Prostate gland (tissue), 2 donors: Measurements from ENCODE around the gene CPLX1. TPM values are rescaled to one million over a fixed set of nuclear protein-coding genes. Genes with fewer than 3 reads are reported as not detected.
"Not testable (repeated sequence)": the region's sequence is repeated elsewhere in the genome, so short reads cannot be mapped to it uniquely, and the experiment has no call there.

Source experiments
- DNase-seq: peaks from one replicate; pipeline ENCODE4 v3.0.0-alpha.2; 2019; ENCODE audit warnings: low spot score
- H3K27ac ChIP-seq, 2 donors: fragments of 200-600 bp; sonication (generic); 2 replicates each; pipeline ENCODE4 v1.5.1; 2017 to 2019
- H3K27me3 ChIP-seq: fragments of 200-600 bp; sonication (generic); replicated peaks from 2 replicates; pipeline ENCODE4 v1.5.1; 2019; ENCODE audit not compliant: insufficient read depth
- H3K36me3 ChIP-seq, 2 donors: fragments of 200-600 bp; sonication (generic); 1 replicate in 1 of 2; 2 replicates in 1 of 2; pipeline versions ENCODE4 v1.5.1 to v1.8.1; 2017 to 2019
- H3K4me1 ChIP-seq: fragments of 200-600 bp; sonication (generic); replicated peaks from 2 replicates; pipeline ENCODE4 v1.5.1; 2019
- H3K4me3 ChIP-seq, 2 donors: fragments of 200-600 bp; sonication (generic); 2 replicates each; pipeline ENCODE4 v1.5.1; 2017 to 2019
- H3K9me3 ChIP-seq: fragments of 200-600 bp; sonication (generic); 2 replicates; pipeline ENCODE4 v1.5.1; 2017
- POLR2A ChIP-seq: fragments of 450-650 bp; IDR thresholded peaks from one replicate; pipeline ENCODE4 v1.6.1; 2016; ENCODE audit warnings: antibody characterized with exemption, mild to moderate bottlenecking
- POLR2AphosphoS5 ChIP-seq: sonication (generic); formaldehyde crosslinking; IDR thresholded peaks from one replicate; pipeline ENCODE4 v1.6.1; 2017; ENCODE audit warnings: antibody characterized with exemption
- WGBS: methylation state at CpG from one replicate; pipeline ENCODE4 v1.1.5; 2018; 5-methylcytosine and 5-hydroxymethylcytosine counted together
- intact Hi-C: fragments of 100-400 bp; cut with DNase I; formaldehyde crosslinking; loops from one replicate; pipeline ENCODE4 v1.14.2; 2022
- total RNA-seq, 2 donors: library from RNA; depleted of rRNA; stranded (reverse); fragments of >200 nt; gene quantifications; one replicate each; pipeline ENCODE4 v1.1.0, GENCODE V29; 2016
- TF ChIP-seq, protein P1 (sequence below), 4 experiments: fragments of 200-600 bp in 2 of 4; fragments of 450-650 bp in 2 of 4; sonication (generic) in 2 of 4; IDR thresholded peaks; 1 replicate in 3 of 4; 2 replicates in 1 of 4; pipeline ENCODE4 v1.5.1; 2016 to 2019; ENCODE audit warnings: antibody characterized with exemption in 4 of 4, mild to moderate bottlenecking in 2 of 4, moderate library complexity in 2 of 4

The CPLX1 gene
- total RNA-seq, 2 donors from 2014 or later: 2.5 to 4.4 TPM

GRCh38 chr4:754221-755120 lies 71.5 kb downstream of the CPLX1 start:
- intact Hi-C loops: no loop called here
- Histone ChIP-seq H3K27ac (no peak overlapping the region), H3K4me1 (no peaks in the 10 kb centered on the region), H3K9me3 (no peaks in the 10 kb centered on the region), H3K36me3 (no peaks in the 10 kb centered on the region), H3K4me3 (no peak overlapping the region), H3K27me3 (no peaks in the 10 kb centered on the region)
- DNase-seq: no peak
- TF ChIP-seq POLR2A: no peak
- TF ChIP-seq, protein P1, sequence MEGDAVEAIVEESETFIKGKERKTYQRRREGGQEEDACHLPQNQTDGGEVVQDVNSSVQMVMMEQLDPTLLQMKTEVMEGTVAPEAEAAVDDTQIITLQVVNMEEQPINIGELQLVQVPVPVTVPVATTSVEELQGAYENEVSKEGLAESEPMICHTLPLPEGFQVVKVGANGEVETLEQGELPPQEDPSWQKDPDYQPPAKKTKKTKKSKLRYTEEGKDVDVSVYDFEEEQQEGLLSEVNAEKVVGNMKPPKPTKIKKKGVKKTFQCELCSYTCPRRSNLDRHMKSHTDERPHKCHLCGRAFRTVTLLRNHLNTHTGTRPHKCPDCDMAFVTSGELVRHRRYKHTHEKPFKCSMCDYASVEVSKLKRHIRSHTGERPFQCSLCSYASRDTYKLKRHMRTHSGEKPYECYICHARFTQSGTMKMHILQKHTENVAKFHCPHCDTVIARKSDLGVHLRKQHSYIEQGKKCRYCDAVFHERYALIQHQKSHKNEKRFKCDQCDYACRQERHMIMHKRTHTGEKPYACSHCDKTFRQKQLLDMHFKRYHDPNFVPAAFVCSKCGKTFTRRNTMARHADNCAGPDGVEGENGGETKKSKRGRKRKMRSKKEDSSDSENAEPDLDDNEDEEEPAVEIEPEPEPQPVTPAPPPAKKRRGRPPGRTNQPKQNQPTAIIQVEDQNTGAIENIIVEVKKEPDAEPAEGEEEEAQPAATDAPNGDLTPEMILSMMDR (IDR thresholded peaks at IDR 0.05): no peak
- no peak for TF ChIP-seq POLR2AphosphoS5
- WGBS: 91% methylated on average over 26 of the region's 32 CpGs

GRCh38 chr4:753186-753585 lies 72.7 kb downstream of the CPLX1 start:
- H3K9me3 ChIP-seq, H3K27ac ChIP-seq, H3K4me1 ChIP-seq, H3K4me3 ChIP-seq, intact Hi-C loops, DNase-seq, H3K36me3 ChIP-seq, H3K27me3 ChIP-seq: not testable (repeated sequence)
- 99% methylated on average over 13 of the region's 13 CpGs for WGBS

- H3K4me3 ChIP-seq: no peak overlapping the region
- intact Hi-C loops: no loop called here
- H3K9me3 ChIP-seq: no peaks in the 10 kb centered on the region
- 94% methylated on average over 25 of the region's 25 CpGs for WGBS
- TF ChIP-seq POLR2A (no peak), POLR2AphosphoS5 (no peak)
- TF ChIP-seq, protein P1 (IDR thresholded peaks at IDR 0.05): no peak
- no peaks in the 10 kb centered on the region for H3K27me3 ChIP-seq
- no peaks in the 10 kb centered on the region for H3K4me1 ChIP-seq
- no peaks in the 10 kb centered on the region for H3K36me3 ChIP-seq
- no peak for DNase-seq
- H3K27ac ChIP-seq: no peak overlapping the region
Observed at GRCh38 chr4:752196-752861, 73.6 kb downstream of the CPLX1 start.

DNA sequence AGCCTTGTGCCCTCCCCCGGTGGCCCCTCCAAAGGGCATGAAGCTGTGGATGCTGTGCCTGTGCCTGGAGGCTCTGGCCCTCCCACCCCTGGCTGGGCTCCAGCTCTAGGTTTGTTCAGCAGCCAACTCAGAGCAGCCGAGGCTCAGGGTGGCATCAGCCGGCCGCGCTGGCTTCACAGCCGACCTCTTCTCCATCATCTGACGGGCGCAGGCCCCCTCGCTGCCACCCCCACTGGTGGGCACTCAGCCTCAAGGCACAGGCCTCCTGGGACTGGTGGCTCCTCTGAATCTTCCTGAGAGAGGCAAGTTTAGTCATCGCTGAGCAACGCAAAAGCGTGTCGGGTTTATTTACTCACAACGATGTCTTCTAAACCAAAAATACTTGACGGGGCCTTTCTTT lies 74.3 kb downstream of the CPLX1 start:
- no peaks in the 10 kb centered on the region for H3K9me3 ChIP-seq
- H3K4me1 ChIP-seq: no peaks in the 10 kb centered on the region
- no peak for DNase-seq
- H3K4me3 ChIP-seq: no peak overlapping the region
- TF ChIP-seq POLR2A (no peak), POLR2AphosphoS5 (no peak)
- TF ChIP-seq, protein P1 (IDR thresholded peaks at IDR 0.05): no peak
- H3K27me3 ChIP-seq: no peaks in the 10 kb centered on the region
- no peaks in the 10 kb centered on the region for H3K36me3 ChIP-seq
- WGBS: 59% methylated on average over 14 of the region's 15 CpGs
- no peak overlapping the region for H3K27ac ChIP-seq
- intact Hi-C loops: no loop called here

DNA sequence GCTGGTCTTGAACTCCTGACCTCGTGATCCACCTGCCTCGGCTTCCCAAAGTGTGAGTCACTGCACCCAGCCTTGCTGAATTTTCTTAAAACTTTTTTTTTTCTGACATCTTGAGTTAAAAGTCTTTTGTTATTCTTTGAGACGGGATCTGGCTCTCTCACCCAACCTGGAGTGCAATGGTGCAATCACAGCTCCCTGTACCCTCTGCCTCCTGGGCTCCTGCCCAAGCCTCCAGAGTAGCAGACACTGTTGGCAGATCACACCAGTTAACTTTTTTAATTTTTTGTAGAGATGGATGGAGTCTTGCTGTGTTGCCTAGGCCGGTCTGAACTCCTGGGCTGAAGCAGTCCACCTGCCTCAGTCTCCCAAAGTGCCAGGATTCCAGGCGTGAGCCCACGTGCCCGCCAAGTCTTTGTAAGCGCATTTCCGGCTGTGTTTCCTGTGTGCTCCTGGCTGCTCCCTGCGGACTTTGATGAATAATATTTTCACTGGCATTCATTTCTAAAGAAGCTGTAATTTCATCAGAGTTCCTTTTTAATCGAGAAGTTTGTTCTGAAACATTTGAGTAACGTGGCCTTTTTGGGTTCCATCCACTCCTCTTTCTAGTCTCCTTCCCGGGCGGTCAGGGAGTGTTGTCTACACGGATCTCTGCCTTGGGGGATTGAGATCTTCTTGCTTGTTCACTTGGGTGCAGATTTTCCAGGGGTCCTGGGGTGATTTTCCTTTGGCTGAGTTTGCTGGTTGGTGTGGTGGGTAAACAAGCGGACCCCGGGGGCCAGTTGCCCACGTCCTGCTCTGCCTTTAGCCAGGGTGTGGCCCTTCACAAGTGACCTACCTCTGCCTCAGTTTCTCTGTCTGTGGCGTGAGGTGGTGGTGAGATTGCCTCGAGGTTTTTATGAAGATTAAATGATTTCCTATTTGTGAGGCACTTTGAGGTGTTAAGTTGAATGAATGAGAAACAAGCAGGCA lies 75.9 kb downstream of the CPLX1 start:
- no peak for TF ChIP-seq POLR2A
- no peak for TF ChIP-seq POLR2AphosphoS5
- TF ChIP-seq, protein P1 (IDR thresholded peaks at IDR 0.05): no peak
- no peak overlapping the region for H3K27ac ChIP-seq
- H3K4me3 ChIP-seq: no peak overlapping the region
- H3K4me1 ChIP-seq: no peaks in the 10 kb centered on the region
- intact Hi-C loops: no loop called here
- H3K36me3 ChIP-seq: no peaks in the 10 kb centered on the region
- H3K27me3 ChIP-seq: no peaks in the 10 kb centered on the region
- WGBS: 76% methylated on average over 20 of the region's 20 CpGs
- no peaks in the 10 kb centered on the region for H3K9me3 ChIP-seq
- DNase-seq: no peak
